CD4-positive, alpha-beta T cell treated with Interleukin-4 for 1 hour (primary cell): Measurements from ENCODE around the gene GDPD5.

ENCODE experiments used
- DNase-seq, 2 donors: peaks; one replicate each; pipeline ENCODE4 v3.0.0-alpha.2; 2020 to 2022

The GDPD5 gene

GRCh38 chr11:75557666-75558494 is 32.1 kb upstream of the GDPD5 start:
- DNase-seq, result no peak

GRCh38 chr11:75556275-75556674 is 30.5 kb upstream of the GDPD5 start:
- no peak for DNase-seq

- DNase-seq, result no peak
Measured at GRCh38 chr11:75555079-75555811, 29.5 kb upstream of the GDPD5 start.

- no peak for DNase-seq
Measured at GRCh38 chr11:75554258-75555022, 28.7 kb upstream of the GDPD5 start.

GRCh38 chr11:75553889-75554257 is 28.1 kb upstream of the GDPD5 start:
- no peak for DNase-seq

GRCh38 chr11:75553182-75553581 is 27.4 kb upstream of the GDPD5 start:
- DNase-seq, result no peak

- no peak for DNase-seq
Measured at GRCh38 chr11:75549370-75549958, 23.7 kb upstream of the GDPD5 start.

- no peak for DNase-seq
Measured at GRCh38 chr11:75548595-75549272, 23.0 kb upstream of the GDPD5 start.

- peak; percentile 24 to 33 for DNase-seq
Measured at GRCh38 chr11:75547617-75548058, 21.9 kb upstream of the GDPD5 start.

GRCh38 chr11:75547177-75547576 is 21.4 kb upstream of the GDPD5 start:
- no peak for DNase-seq

GRCh38 chr11:75543806-75544205 is 18.1 kb upstream of the GDPD5 start:
- DNase-seq, result no peak

- no peak for DNase-seq
Measured at GRCh38 chr11:75542088-75542438, 16.3 kb upstream of the GDPD5 start.

GRCh38 chr11:75541193-75542087 is 15.7 kb upstream of the GDPD5 start:
- DNase-seq, result no peak

GRCh38 chr11:75539459-75540334 is 14.0 kb upstream of the GDPD5 start:
- DNase-seq, result no peak

- DNase-seq, result no peak
Measured at GRCh38 chr11:75538150-75538942, 12.6 kb upstream of the GDPD5 start.

- DNase-seq, result no peak
Measured at GRCh38 chr11:75537740-75538139, 12.0 kb upstream of the GDPD5 start.

- peak; percentile 50 to 65 for DNase-seq
Measured at GRCh38 chr11:75536786-75537641, 11.3 kb upstream of the GDPD5 start.

GRCh38 chr11:75535071-75535470 is 9.3 kb upstream of the GDPD5 start:
- no peak for DNase-seq
